Fibroblast of peridontal ligament (primary cell): ENCODE results near the gene CFAP300.

Experiments used
- DNase-seq: peaks from one replicate; pipeline ENCODE4 v3.0.0-alpha.2; 2010; ENCODE audit errors: extremely low read depth

CFAP300 gene

GRCh38 chr11:102047305-102047924 lies at the start of gene CFAP300:
TSS of gene CFAP300 (plus strand) at chr11:102047437. CDS start at chr11:102047471, 34 bp downstream.
- DNase-seq = peak; percentile 83

- DNase-seq = peak; percentile 13
Measured at GRCh38 chr11:102001657-102002338, 45.4 kb upstream of the CFAP300 start.

- DNase-seq = no peak
Measured at GRCh38 chr11:102004220-102004619, 43.0 kb upstream of the CFAP300 start.

- DNase-seq = no peak
Measured at GRCh38 chr11:102005306-102005705, 41.9 kb upstream of the CFAP300 start.

GRCh38 chr11:102006835-102007566 lies 40.2 kb upstream of the CFAP300 start:
- DNase-seq = no peak

- DNase-seq = peak; percentile 77
Measured at GRCh38 chr11:102007567-102008437, 39.4 kb upstream of the CFAP300 start.

- DNase-seq = peak; percentile 79
Measured at GRCh38 chr11:102010776-102011494, 36.3 kb upstream of the CFAP300 start.

GRCh38 chr11:102012946-102013345 lies 34.3 kb upstream of the CFAP300 start:
- no peak for DNase-seq

GRCh38 chr11:102014756-102015155 lies 32.5 kb upstream of the CFAP300 start:
- no peak for DNase-seq

- DNase-seq = peak; percentile 15
Measured at GRCh38 chr11:102017026-102017425, 30.2 kb upstream of the CFAP300 start.

GRCh38 chr11:102026217-102026616 lies 21.0 kb upstream of the CFAP300 start:
- DNase-seq = no peak

GRCh38 chr11:102026959-102027358 lies 20.3 kb upstream of the CFAP300 start:
- no peak for DNase-seq

- no peak for DNase-seq
Measured at GRCh38 chr11:102036757-102037156, 10.5 kb upstream of the CFAP300 start.

- DNase-seq = no peak
Measured at GRCh38 chr11:102046841-102047240, 396 bp upstream of the CFAP300 start.

GRCh38 chr11:102050927-102051575 lies 3.8 kb downstream of the CFAP300 start:
- no peak for DNase-seq

- DNase-seq = no peak
Measured at GRCh38 chr11:102061276-102061675, 14.0 kb downstream of the CFAP300 start.

- DNase-seq = no peak
Measured at GRCh38 chr11:102062106-102062505, 14.9 kb downstream of the CFAP300 start.

- DNase-seq = no peak
Measured at GRCh38 chr11:102064316-102064715, 17.1 kb downstream of the CFAP300 start.

- DNase-seq = no peak
Measured at GRCh38 chr11:102070766-102071165, 23.5 kb downstream of the CFAP300 start.
